MM.1S (cell line): Measurements from ENCODE around the gene ACKR3.

Source experiments
- EZH2 ChIP-seq: fragments of 300-600 bp; sonication (generic); optimal IDR thresholded peaks from 2 replicates; pipeline ENCODE3; 2017; ENCODE audit warnings: low read depth, mild to moderate bottlenecking, antibody characterized with exemption, low read length, mixed read lengths
- TF ChIP-seq, protein P1 (sequence below): fragments of 300-600 bp; sonication (generic); IDR thresholded peaks from 2 replicates; pipeline ENCODE4 v1.5.1; 2016; ENCODE audit warnings: antibody characterized with exemption, low read length, mixed read lengths

- TF ChIP-seq, protein P1, sequence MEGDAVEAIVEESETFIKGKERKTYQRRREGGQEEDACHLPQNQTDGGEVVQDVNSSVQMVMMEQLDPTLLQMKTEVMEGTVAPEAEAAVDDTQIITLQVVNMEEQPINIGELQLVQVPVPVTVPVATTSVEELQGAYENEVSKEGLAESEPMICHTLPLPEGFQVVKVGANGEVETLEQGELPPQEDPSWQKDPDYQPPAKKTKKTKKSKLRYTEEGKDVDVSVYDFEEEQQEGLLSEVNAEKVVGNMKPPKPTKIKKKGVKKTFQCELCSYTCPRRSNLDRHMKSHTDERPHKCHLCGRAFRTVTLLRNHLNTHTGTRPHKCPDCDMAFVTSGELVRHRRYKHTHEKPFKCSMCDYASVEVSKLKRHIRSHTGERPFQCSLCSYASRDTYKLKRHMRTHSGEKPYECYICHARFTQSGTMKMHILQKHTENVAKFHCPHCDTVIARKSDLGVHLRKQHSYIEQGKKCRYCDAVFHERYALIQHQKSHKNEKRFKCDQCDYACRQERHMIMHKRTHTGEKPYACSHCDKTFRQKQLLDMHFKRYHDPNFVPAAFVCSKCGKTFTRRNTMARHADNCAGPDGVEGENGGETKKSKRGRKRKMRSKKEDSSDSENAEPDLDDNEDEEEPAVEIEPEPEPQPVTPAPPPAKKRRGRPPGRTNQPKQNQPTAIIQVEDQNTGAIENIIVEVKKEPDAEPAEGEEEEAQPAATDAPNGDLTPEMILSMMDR: peak; percentile 8; the same call in 1 of the 2 replicates
- no peak for TF ChIP-seq EZH2
Measured at GRCh38 chr2:236568068-236568921, 1.3 kb upstream of the ACKR3 start.
